ENCODE results near the gene GTF2F2. TPM values are rescaled to one million over a fixed set of nuclear protein-coding genes. Genes with fewer than 3 reads are reported as not detected.

The GTF2F2 gene
- total RNA-seq, 1 experiment from 2014 or later: 21.7 TPM

DNA sequence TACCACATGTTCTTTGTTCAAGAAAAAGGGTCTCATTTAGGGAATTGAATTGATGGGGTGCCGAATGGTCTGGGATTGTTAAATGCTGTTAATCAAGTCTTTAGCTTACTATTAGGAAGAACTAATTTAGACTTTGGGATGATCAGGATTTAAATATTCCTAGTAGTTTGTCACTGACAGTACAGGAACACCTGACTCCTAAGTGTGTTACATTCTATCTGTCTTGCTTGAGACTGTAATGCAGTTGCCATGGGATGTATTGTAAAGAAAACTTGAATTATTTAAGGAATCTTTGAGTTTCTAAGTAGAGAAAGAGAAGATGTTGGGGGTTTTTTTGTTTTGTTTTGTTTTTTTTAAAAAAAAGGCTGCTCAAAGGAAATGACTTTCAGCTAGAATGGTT lies 98.4 kb downstream of the GTF2F2 start:
- ChIA-PET POLR2A (interaction anchor here (0.5 to 0.6 kb wide), 2 partner anchors 61 to 97 kb away, joined by 7 to 14 read pairs; no protein-coding TSS in a partner anchor), CTCF (no interaction called here)
- DNase-seq (ENCODE audit: low read depth, low spot score) (no peak), ATAC-seq (no peak)
- Histone ChIP-seq H3K27me3 (ENCODE audit: control insufficient read depth, insufficient read depth, low read length) (no peaks in the 10 kb centered on the region), H3K27ac (ENCODE audit: low read length) (no peak overlapping the region), H3K36me3 (ENCODE audit: control insufficient read depth, insufficient read depth, low read length) (no peaks in the 10 kb centered on the region; the same call in 1 of the 2 replicates), H3K9me3 (ENCODE audit: control insufficient read depth, insufficient read depth, low read depth, low read length) (no peaks in the 10 kb centered on the region), H3K4me1 (ENCODE audit: control insufficient read depth, insufficient read depth, low read length) (peaks cover 21% of the 10 kb centered on the region; the same call in 1 of the 2 replicates), H3K4me3 (ENCODE audit: low read depth in 2 of 2, low read length in 2 of 2) (no peak overlapping the region)
- no peak for TF ChIP-seq POLR2AphosphoS5 (IDR thresholded peaks at IDR 0.05; ENCODE audit: low read depth, low read length)
- TF ChIP-seq, protein P1, sequence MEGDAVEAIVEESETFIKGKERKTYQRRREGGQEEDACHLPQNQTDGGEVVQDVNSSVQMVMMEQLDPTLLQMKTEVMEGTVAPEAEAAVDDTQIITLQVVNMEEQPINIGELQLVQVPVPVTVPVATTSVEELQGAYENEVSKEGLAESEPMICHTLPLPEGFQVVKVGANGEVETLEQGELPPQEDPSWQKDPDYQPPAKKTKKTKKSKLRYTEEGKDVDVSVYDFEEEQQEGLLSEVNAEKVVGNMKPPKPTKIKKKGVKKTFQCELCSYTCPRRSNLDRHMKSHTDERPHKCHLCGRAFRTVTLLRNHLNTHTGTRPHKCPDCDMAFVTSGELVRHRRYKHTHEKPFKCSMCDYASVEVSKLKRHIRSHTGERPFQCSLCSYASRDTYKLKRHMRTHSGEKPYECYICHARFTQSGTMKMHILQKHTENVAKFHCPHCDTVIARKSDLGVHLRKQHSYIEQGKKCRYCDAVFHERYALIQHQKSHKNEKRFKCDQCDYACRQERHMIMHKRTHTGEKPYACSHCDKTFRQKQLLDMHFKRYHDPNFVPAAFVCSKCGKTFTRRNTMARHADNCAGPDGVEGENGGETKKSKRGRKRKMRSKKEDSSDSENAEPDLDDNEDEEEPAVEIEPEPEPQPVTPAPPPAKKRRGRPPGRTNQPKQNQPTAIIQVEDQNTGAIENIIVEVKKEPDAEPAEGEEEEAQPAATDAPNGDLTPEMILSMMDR (IDR thresholded peaks at IDR 0.05): no peak
- no TSS peak for BruUV-seq (replicated peaks)
- intact Hi-C loops (cut with micrococcal nuclease; ENCODE audit: unreplicated experiment) (no loop called here), in situ Hi-C loops (cut with HindIII; ENCODE audit: low pct_unique_long_range_greater_than_20kb, low sequenced_read_pairs) (no loop called here)

DNA sequence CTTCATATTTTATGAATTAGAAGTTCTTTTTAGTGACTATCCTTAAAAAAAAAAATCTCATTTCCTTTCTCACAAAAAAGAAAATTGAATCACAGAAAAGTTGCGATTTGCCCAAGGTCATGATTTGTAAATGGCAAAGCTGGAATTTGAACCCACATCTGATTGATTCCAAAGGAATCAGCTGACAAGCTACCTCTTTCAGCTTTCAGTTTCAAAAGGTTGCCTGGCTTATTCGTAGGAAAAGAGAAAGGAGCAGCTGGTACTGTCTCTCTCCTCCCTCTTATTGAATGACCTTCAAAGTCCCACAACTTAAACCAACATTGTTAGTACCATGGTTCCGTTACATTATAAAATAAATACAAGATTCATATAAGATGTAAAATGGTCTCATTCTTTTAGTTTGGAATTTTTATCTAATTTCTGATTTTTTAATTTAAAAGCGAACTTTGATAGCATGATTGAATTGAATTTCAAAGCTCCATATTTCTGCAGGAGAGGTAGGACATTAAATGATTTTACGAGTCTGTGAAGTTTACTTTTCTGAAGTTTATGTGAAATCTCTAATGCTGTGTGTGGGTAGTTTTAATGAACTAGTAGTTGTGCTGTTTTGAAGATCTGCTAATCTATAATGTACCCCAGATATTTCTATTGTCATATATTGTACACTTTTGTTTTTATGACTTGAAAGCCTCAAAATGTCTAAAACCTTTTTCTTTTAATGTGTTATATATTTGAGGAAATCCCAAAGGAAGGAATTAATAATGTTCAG lies 99.0 kb downstream of the GTF2F2 start:
- no peak for ATAC-seq
- H3K27ac ChIP-seq (ENCODE audit: low read length): peak overlapping the region; percentile 39; the same call in 1 of the 2 replicates
- H3K9me3 ChIP-seq (ENCODE audit: control insufficient read depth, insufficient read depth, low read depth, low read length): no peaks in the 10 kb centered on the region
- H3K4me1 ChIP-seq (ENCODE audit: control insufficient read depth, insufficient read depth, low read length): peaks cover 21% of the 10 kb centered on the region; the same call in 1 of the 2 replicates
- intact Hi-C loops (cut with micrococcal nuclease; ENCODE audit: unreplicated experiment) (no loop called here), in situ Hi-C loops (cut with HindIII; ENCODE audit: low pct_unique_long_range_greater_than_20kb, low sequenced_read_pairs) (no loop called here)
- H3K36me3 ChIP-seq (ENCODE audit: control insufficient read depth, insufficient read depth, low read length): no peaks in the 10 kb centered on the region; the same call in 1 of the 2 replicates
- TF ChIP-seq, protein P2, sequence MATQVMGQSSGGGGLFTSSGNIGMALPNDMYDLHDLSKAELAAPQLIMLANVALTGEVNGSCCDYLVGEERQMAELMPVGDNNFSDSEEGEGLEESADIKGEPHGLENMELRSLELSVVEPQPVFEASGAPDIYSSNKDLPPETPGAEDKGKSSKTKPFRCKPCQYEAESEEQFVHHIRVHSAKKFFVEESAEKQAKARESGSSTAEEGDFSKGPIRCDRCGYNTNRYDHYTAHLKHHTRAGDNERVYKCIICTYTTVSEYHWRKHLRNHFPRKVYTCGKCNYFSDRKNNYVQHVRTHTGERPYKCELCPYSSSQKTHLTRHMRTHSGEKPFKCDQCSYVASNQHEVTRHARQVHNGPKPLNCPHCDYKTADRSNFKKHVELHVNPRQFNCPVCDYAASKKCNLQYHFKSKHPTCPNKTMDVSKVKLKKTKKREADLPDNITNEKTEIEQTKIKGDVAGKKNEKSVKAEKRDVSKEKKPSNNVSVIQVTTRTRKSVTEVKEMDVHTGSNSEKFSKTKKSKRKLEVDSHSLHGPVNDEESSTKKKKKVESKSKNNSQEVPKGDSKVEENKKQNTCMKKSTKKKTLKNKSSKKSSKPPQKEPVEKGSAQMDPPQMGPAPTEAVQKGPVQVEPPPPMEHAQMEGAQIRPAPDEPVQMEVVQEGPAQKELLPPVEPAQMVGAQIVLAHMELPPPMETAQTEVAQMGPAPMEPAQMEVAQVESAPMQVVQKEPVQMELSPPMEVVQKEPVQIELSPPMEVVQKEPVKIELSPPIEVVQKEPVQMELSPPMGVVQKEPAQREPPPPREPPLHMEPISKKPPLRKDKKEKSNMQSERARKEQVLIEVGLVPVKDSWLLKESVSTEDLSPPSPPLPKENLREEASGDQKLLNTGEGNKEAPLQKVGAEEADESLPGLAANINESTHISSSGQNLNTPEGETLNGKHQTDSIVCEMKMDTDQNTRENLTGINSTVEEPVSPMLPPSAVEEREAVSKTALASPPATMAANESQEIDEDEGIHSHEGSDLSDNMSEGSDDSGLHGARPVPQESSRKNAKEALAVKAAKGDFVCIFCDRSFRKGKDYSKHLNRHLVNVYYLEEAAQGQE (IDR thresholded peaks at IDR 0.05; ENCODE audit: insufficient read depth in 1 of 2, low read depth in 2 of 2, low read length in 1 of 2): no peak
- no peak for TF ChIP-seq TCF7L2 (IDR thresholded peaks at IDR 0.05; ENCODE audit: low read depth, low read length)
- no peaks in the 10 kb centered on the region for H3K27me3 ChIP-seq (ENCODE audit: control insufficient read depth, insufficient read depth, low read length)
- no TSS peak for BruUV-seq (replicated peaks)
- H3K4me3 ChIP-seq (ENCODE audit: low read depth in 2 of 2, low read length in 2 of 2): no peak overlapping the region
- no peak for DNase-seq (ENCODE audit: low read depth, low spot score)
- POLR2A ChIA-PET: interaction anchor here (0.6 to 0.7 kb wide), 2 partner anchors 96 to 100 kb away, joined by 3 to 14 read pairs; no protein-coding TSS in a partner anchor
- CTCF ChIA-PET: no interaction called here

DNA sequence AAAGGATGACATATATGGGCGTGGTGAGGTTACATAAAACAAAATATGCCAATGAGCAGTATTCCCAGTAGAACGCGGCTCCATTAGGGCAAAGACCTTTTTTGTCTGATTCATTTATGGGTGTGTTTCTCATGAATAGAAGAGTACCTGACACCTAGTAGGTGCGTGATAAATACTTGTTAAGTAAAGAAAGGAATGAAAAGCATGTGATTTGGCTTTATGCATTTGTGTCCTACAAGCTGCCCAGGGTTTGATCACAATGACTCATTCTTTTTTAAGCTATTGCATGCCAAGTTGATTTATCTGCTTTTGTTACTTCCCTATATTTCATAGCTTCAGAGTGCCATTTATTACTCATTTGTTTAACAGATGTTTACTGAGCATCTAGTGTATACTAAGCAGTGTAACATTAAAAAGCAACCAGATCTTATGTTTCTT lies 99.6 kb downstream of the GTF2F2 start:
- BruUV-seq (replicated peaks): no TSS peak
- no peak overlapping the region for H3K4me3 ChIP-seq (ENCODE audit: low read depth in 2 of 2, low read length in 2 of 2)
- ATAC-seq: peak; percentile 87
- H3K27me3 ChIP-seq (ENCODE audit: control insufficient read depth, insufficient read depth, low read length): no peaks in the 10 kb centered on the region
- CTCF ChIA-PET: no interaction called here
- H3K36me3 ChIP-seq (ENCODE audit: control insufficient read depth, insufficient read depth, low read length): no peaks in the 10 kb centered on the region
- H3K9me3 ChIP-seq (ENCODE audit: control insufficient read depth, insufficient read depth, low read depth, low read length): no peaks in the 10 kb centered on the region
- intact Hi-C loops (cut with micrococcal nuclease; ENCODE audit: unreplicated experiment): no loop called here
- no peak overlapping the region for H3K27ac ChIP-seq (ENCODE audit: low read length)
- DNase-seq (ENCODE audit: low read depth, low spot score): peak; percentile 53
- TF ChIP-seq TCF7L2 (IDR thresholded peaks at IDR 0.05; ENCODE audit: low read depth, low read length): no peak
- no peak for TF ChIP-seq POLR2AphosphoS5 (IDR thresholded peaks at IDR 0.05; ENCODE audit: low read depth, low read length)
- in situ Hi-C loops (cut with HindIII; ENCODE audit: low pct_unique_long_range_greater_than_20kb, low sequenced_read_pairs): no loop called here
- peaks cover 21% of the 10 kb centered on the region; the same call in 1 of the 2 replicates for H3K4me1 ChIP-seq (ENCODE audit: control insufficient read depth, insufficient read depth, low read length)
- POLR2A ChIA-PET: interaction anchor here (0.7 kb wide), 1 partner anchor 101 kb away, joined by 3 read pairs; no protein-coding TSS in a partner anchor

Data from Panc1 (cell line).